VCaP (cell line): ENCODE measurements around the gene SPTLC3.
A peak's percentile ranks its signal among the peaks of the same experiment; 100 is the strongest.

ENCODE experiments used
- H3K27ac ChIP-seq: fragments of 450-650 bp; 2 replicates; pipeline ENCODE4 v1.5.1; 2017
- TF ChIP-seq, protein P1 (sequence below): fragments of 450-650 bp; conservative IDR thresholded peaks from 2 replicates; pipeline ENCODE4 v1.5.1; 2017; ENCODE audit warnings: mild to moderate bottlenecking, moderate library complexity

The SPTLC3 gene

GRCh38 chr20:13199279-13199678, 190.5 kb downstream of the SPTLC3 start:
- TF ChIP-seq, protein P1, sequence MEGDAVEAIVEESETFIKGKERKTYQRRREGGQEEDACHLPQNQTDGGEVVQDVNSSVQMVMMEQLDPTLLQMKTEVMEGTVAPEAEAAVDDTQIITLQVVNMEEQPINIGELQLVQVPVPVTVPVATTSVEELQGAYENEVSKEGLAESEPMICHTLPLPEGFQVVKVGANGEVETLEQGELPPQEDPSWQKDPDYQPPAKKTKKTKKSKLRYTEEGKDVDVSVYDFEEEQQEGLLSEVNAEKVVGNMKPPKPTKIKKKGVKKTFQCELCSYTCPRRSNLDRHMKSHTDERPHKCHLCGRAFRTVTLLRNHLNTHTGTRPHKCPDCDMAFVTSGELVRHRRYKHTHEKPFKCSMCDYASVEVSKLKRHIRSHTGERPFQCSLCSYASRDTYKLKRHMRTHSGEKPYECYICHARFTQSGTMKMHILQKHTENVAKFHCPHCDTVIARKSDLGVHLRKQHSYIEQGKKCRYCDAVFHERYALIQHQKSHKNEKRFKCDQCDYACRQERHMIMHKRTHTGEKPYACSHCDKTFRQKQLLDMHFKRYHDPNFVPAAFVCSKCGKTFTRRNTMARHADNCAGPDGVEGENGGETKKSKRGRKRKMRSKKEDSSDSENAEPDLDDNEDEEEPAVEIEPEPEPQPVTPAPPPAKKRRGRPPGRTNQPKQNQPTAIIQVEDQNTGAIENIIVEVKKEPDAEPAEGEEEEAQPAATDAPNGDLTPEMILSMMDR, result no peak

GRCh38 chr20:13200767-13201500, 192.2 kb downstream of the SPTLC3 start:
- H3K27ac ChIP-seq, result no peak overlapping the region
- TF ChIP-seq, protein P1, result no peak

More at GRCh38 chr20:13199279-13199678, 190.5 kb downstream of the SPTLC3 start:
- no peak overlapping the region for H3K27ac ChIP-seq

DNA sequence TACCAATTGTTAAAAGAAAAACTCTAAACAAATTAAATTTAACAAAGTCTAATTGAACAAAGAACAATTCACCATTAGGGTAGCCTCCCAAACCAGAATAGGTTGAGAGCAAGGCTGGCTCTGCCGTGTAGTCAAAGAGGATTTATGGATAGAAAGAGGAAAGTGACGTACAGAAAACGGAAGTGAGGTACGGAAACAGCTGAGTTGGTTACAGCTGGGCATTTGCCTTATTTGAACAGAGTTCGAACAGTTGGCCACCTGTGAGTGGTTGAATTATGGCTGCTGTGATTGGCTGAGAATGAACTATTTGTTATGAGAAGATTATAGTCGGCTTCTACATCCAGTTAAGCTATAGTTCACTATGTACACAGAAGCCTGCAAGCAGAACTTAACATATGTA, 193.8 kb downstream of the SPTLC3 start:
- TF ChIP-seq, protein P1, result no peak
- H3K27ac ChIP-seq, result peak overlapping the region; percentile 45

DNA sequence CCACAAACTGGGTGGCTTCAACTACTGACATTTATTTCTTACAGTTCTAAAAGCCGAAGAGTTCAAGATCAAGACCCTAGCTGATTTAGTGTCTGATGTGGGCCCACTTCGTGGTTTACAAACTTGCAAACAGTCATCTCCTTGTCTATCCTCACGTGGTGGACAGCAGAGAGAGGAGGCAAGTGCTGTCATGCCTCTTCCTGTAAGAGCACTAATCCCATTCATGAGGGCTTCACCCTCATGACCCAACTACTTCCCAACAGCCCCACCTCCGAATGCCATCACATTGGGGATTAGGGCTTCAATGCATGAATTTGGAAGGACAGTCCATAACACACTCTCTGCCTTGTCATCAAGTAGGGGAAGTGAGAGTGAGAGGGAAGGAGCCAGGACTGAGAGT, 196.7 kb downstream of the SPTLC3 start:
- TF ChIP-seq, protein P1, result no peak

DNA sequence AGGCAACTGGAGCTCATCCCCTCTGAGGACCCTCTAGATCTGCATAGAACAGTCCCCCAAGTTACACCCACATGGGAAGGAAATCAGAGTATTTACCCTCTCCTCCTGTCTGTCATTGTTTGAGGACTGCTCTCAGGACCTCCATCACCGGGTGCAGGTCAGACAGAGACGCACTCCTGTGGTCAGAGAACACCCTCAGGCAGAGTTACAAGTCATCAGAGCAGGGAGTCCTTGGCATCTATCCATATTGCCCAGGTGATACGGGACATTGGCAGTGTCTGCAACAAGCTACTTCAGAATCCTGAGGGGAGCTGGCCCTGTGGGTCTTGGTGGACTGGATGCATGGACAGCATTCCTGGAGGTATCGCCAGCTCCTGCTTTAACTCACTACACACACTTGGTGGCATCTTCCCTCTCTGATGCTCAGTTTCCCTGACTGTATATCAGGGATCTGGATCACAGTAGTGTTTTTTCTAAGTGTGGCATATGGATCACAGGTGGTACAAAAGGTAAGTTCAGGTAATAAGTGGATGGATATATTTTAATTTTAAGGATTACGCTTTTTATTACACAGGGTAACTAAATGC, 197.2 kb downstream of the SPTLC3 start:
- H3K27ac ChIP-seq, result no peak overlapping the region
- TF ChIP-seq, protein P1, result no peak

More for the DNA sequence above, 196.7 kb downstream of the SPTLC3 start:
- no peak overlapping the region for H3K27ac ChIP-seq

GRCh38 chr20:13207016-13207415, 198.2 kb downstream of the SPTLC3 start:
- H3K27ac ChIP-seq, result no peak overlapping the region
- TF ChIP-seq, protein P1, result no peak

DNA sequence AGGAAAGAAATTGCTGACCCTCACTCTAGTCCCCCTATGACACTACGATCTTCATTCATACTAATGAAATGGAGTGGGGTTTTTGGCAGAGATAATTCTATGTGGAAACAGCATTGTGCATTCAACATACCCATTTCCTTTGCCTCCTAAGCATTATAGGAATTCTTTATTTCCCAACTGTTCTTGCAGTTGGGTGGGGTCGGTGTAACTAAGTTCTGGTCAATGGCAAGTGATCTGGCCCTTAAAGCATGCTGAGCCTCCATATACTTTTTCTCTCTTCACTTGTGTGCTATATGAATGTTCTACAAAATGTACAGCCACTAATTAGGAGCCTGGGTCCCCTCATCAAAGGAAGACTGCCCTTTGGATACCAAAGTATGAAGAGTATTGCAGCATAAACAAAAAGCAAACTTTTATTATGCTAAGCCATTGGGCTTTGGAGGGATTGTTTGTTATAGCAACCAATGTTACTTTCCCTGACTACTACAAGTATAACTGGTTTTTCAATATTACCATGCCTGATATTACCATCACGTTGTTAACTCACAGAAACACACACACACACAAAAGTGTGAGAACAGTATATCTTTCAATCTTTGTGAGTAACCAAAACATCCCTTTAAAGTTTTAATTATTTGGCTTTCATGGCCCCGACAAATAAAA, 203.3 kb downstream of the SPTLC3 start:
- TF ChIP-seq, protein P1, result no peak
- no peak overlapping the region for H3K27ac ChIP-seq
